Subcutaneous abdominal adipose tissue (tissue), 5 donors: ENCODE results near the gene CUL5.

ENCODE experiments used
- H3K27ac ChIP-seq: one replicate; pipeline ENCODE4 v1.7.0; 2013; ENCODE audit warnings: low read depth, mild to moderate bottlenecking, inconsistent platforms, low read length, moderate library complexity
- H3K27me3 ChIP-seq, 5 donors: one replicate each; pipeline ENCODE4 v1.7.0; 2013; ENCODE audit warnings: low read length in 5 of 5, inconsistent platforms in 1 of 5; ENCODE audit not compliant: control insufficient read depth in 5 of 5, insufficient read depth in 4 of 5
- H3K36me3 ChIP-seq, 5 donors: one replicate each; pipeline ENCODE4 v1.7.0; 2013; ENCODE audit warnings: low read length in 5 of 5; ENCODE audit not compliant: control insufficient read depth in 5 of 5, insufficient read depth in 5 of 5
- H3K4me1 ChIP-seq, 5 donors: one replicate each; pipeline ENCODE4 v1.7.0; 2013; ENCODE audit warnings: low read length in 5 of 5, mild to moderate bottlenecking in 3 of 5, moderate library complexity in 1 of 5; ENCODE audit not compliant: control insufficient read depth in 5 of 5, insufficient read depth in 5 of 5
- H3K4me3 ChIP-seq, 5 donors: one replicate each; pipeline ENCODE4 v1.7.0; 2013; ENCODE audit warnings: low read length in 5 of 5, low read depth in 1 of 5
- H3K9ac ChIP-seq, 5 donors: one replicate each; pipeline ENCODE4 v1.7.0; 2013; ENCODE audit warnings: low read length in 5 of 5, mild to moderate bottlenecking in 4 of 5, moderate library complexity in 3 of 5
- H3K9me3 ChIP-seq, 5 donors: one replicate each; pipeline ENCODE4 v1.7.0; 2013; ENCODE audit warnings: low read length in 5 of 5; ENCODE audit not compliant: control insufficient read depth in 5 of 5
- donor health status: healthy.
- donor health status: healthy.
- donor health status: healthy.
- donor health status: healthy.
- donor health status: healthy.

The CUL5 gene

DNA sequence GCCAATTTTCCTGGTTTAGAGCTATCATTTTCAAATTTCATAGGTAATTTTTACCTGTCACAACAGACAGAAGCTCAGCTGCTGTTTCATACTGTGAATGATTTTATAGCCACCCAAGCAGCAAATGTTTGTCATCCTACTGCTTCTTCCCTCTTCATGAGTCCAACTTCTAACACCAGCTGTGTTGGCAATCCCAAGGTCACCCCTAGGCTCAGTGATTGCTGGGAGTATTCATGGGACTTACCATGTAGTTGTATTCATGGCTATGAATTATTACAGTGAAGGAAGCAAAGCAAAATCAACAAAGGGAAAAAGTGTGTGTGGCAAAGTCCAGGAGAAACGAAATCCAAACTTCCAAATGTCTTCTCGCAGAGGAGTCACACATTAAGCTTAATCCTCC, 28.5 kb downstream of the CUL5 start:
- H3K4me1 ChIP-seq, result peaks cover 0 to 14% (median 7%) of the 10 kb centered on the region in 5 donors
- no peak overlapping the region for H3K4me3 ChIP-seq
- no peaks in the 10 kb centered on the region for H3K27me3 ChIP-seq
- no peak overlapping the region for H3K27ac ChIP-seq
- peaks cover 11 to 30% (median 20%) of the 10 kb centered on the region in 5 donors for H3K36me3 ChIP-seq
- no peaks in the 10 kb centered on the region for H3K9me3 ChIP-seq
- H3K9ac ChIP-seq, result no peak overlapping the region

DNA sequence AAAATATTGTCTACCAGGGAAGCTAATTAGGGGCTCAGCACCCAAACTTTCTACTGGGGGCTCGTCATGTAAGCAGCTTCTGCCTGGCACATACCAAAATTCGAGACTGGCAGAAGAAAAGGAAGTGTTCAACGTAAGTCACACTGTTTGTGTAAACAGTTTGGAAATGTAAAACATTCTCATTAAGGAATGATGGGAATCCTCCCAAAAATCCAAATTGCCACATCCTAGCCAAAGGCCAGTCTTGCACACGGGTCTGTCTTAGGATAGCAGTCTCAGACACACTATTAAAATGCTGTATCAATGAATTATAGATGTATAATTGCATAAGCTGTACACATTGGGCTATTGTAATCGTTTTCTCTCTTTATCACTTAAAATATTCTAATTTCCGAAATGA, 28.9 kb downstream of the CUL5 start:
- Histone ChIP-seq H3K4me1 (peaks cover 0 to 14% (median 7%) of the 10 kb centered on the region in 5 donors), H3K9me3 (no peaks in the 10 kb centered on the region), H3K36me3 (peaks cover 11 to 30% (median 20%) of the 10 kb centered on the region in 5 donors), H3K4me3 (no peak overlapping the region), H3K9ac (peak overlapping the region in 1 of 5 donors; percentile 1), H3K27me3 (no peaks in the 10 kb centered on the region), H3K27ac (no peak overlapping the region)

DNA sequence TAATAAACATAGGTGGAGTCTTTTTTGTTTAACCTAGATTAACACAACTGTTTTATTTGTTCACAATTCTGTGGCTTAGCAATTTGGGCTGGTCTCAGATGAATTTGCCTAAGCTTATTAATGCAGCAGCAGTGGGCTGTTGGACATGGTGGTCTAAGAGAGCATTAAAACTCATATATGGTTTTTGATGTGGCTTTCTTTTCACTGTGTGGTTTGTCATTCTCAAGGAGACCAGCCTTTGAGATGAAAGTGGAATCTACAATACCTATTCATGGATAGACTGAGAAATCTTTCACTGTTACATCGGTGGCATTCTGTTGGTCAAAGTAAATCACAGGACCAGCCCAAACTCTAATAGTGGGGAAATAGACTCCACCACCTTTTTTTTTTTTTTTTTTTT, 39.6 kb downstream of the CUL5 start:
- Histone ChIP-seq H3K4me3 (no peak overlapping the region), H3K9me3 (no peaks in the 10 kb centered on the region), H3K27ac (no peak overlapping the region), H3K4me1 (no peaks in the 10 kb centered on the region), H3K27me3 (no peaks in the 10 kb centered on the region), H3K36me3 (peaks cover 8 to 31% (median 22%) of the 10 kb centered on the region in 5 donors), H3K9ac (no peak overlapping the region)

DNA sequence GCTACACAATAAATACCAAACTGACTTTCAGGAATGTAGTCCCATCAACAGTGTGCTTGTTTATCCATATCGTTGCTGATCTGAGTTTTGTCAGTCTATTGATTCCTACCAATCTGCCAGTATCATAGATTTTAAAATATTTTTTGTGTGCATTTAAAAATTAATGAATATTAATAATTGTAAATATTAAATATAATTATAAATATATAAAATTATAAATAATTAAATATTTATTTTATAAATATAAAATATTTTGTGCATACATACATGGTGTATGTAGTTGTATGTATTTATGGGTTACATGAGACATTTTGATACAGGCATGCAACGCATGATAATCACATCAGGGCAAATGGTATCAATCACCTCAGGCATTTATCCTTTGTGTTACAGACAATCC, 53.6 kb downstream of the CUL5 start:
- Histone ChIP-seq H3K9me3 (no peaks in the 10 kb centered on the region), H3K4me3 (no peak overlapping the region), H3K27ac (no peak overlapping the region), H3K9ac (no peak overlapping the region), H3K36me3 (peaks cover 14 to 47% (median 25%) of the 10 kb centered on the region in 5 donors), H3K4me1 (no peaks in the 10 kb centered on the region), H3K27me3 (no peaks in the 10 kb centered on the region)

DNA sequence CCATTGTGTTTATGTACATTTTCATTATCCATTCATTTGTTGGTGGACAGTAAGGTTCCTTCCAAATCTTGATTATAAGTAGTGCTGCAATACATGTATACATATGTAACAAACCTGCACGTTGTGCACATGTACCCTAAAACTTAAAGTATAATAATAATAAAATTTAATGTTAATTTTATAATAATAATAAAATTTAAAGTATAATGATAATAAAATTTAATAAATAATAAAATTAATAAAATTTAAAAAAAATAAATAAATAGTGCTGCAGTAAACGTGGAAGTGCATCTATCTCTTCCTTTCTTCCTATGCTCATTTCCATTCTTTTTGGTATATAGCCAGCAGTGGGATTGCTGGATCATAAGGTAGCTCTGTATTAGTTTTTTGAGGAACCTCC, 54.7 kb downstream of the CUL5 start:
- no peak overlapping the region for H3K4me3 ChIP-seq
- no peaks in the 10 kb centered on the region for H3K27me3 ChIP-seq
- no peaks in the 10 kb centered on the region for H3K9me3 ChIP-seq
- no peak overlapping the region for H3K27ac ChIP-seq
- no peak overlapping the region for H3K9ac ChIP-seq
- H3K36me3 ChIP-seq, result peaks cover 11 to 44% (median 22%) of the 10 kb centered on the region in 5 donors
- no peaks in the 10 kb centered on the region for H3K4me1 ChIP-seq

DNA sequence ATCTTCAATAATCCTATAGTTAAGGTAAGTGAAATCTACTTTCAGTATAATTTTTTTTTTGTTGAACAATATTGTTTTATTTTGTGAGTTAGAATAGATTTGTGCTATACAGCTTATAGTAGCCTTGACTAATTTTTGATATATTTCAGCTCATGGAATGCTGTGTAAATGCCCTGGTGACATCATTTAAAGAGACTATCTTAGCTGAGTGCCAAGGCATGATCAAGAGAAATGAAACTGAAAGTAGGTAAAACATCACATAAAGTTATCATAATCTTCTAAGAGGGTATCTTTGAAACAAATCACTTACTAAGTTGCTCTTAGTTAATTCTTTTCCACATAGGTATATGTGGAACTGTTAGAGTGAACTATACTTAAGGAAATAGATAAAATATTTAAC, 61.2 kb downstream of the CUL5 start:
- Histone ChIP-seq H3K9me3 (no peaks in the 10 kb centered on the region), H3K36me3 (peaks cover 11 to 26% (median 19%) of the 10 kb centered on the region in 5 donors), H3K27ac (no peak overlapping the region), H3K4me3 (no peak overlapping the region), H3K27me3 (no peaks in the 10 kb centered on the region), H3K9ac (peak overlapping the region in 1 of 5 donors; percentile 62), H3K4me1 (peaks cover 0 to 3% (median 3%) of the 10 kb centered on the region in 5 donors)

DNA sequence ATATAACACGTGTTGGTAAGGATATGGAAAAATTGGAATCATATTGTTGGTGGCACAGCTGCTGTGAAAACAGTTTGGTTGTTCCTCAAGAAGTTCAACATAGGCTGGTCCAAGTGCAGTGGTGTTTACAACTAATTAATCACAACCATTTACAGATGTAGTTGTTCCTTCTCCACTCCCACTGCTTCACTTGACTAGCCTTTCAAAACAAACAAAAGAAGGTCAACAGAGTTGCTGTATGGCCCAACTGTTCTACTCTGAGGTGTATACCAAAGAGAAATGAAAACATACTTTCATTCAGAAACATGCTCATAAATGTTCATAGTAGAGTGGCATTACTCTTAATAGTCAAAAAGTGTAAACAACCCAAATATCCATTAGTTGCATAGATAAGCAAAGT, 76.1 kb downstream of the CUL5 start:
- H3K27me3 ChIP-seq, result no peaks in the 10 kb centered on the region
- no peak overlapping the region for H3K9ac ChIP-seq
- no peaks in the 10 kb centered on the region for H3K4me1 ChIP-seq
- peaks cover 21 to 44% (median 39%) of the 10 kb centered on the region in 5 donors for H3K36me3 ChIP-seq
- no peak overlapping the region for H3K4me3 ChIP-seq
- H3K9me3 ChIP-seq, result no peaks in the 10 kb centered on the region
- H3K27ac ChIP-seq, result no peak overlapping the region

DNA sequence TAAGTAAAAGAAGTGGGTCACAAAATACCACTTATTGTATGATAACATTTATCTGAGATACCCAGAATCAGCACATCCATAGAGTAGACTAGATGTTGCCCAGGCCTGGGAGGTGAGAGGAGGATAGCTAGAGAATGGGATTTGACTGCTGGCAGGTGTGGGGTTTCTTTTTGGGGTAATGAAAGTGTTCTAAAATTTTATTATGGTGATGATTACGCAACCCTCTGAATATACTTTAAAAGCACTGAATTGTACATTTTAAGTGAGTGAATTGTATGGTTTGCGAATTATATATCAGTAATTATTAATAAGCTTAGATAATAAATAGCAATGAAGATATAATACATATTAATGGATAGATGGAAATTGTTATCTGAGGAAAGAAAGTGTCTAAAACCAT, 77.0 kb downstream of the CUL5 start:
- Histone ChIP-seq H3K9me3 (no peaks in the 10 kb centered on the region), H3K36me3 (peaks cover 16 to 40% (median 34%) of the 10 kb centered on the region in 5 donors), H3K27me3 (no peaks in the 10 kb centered on the region), H3K4me3 (no peak overlapping the region), H3K9ac (no peak overlapping the region), H3K27ac (no peak overlapping the region), H3K4me1 (no peaks in the 10 kb centered on the region)

DNA sequence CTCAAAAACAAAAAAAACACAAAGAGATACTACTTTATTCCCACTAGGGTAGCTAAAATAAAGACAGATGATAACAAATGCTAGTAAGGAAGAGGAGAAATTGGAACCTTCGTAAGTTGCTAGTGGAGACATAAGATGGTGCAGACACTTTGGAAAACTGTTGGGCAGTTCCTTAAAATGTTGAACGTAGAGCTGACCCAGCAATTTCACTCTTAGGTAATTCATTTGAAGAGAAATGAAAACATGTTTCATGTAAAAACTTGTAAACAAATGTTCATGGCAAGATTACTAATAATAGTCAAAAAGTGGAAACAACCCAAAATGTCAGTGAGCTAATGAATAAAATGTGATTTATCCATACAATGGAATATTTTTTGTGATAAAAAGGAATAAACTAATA, 83.4 kb downstream of the CUL5 start:
- no peaks in the 10 kb centered on the region for H3K27me3 ChIP-seq
- H3K9me3 ChIP-seq, result no peaks in the 10 kb centered on the region
- peaks cover 13 to 42% (median 31%) of the 10 kb centered on the region in 5 donors for H3K36me3 ChIP-seq
- H3K4me1 ChIP-seq, result peaks cover 0 to 3% (median 0%) of the 10 kb centered on the region in 5 donors
- H3K9ac ChIP-seq, result no peak overlapping the region
- H3K27ac ChIP-seq, result no peak overlapping the region
- no peak overlapping the region for H3K4me3 ChIP-seq

DNA sequence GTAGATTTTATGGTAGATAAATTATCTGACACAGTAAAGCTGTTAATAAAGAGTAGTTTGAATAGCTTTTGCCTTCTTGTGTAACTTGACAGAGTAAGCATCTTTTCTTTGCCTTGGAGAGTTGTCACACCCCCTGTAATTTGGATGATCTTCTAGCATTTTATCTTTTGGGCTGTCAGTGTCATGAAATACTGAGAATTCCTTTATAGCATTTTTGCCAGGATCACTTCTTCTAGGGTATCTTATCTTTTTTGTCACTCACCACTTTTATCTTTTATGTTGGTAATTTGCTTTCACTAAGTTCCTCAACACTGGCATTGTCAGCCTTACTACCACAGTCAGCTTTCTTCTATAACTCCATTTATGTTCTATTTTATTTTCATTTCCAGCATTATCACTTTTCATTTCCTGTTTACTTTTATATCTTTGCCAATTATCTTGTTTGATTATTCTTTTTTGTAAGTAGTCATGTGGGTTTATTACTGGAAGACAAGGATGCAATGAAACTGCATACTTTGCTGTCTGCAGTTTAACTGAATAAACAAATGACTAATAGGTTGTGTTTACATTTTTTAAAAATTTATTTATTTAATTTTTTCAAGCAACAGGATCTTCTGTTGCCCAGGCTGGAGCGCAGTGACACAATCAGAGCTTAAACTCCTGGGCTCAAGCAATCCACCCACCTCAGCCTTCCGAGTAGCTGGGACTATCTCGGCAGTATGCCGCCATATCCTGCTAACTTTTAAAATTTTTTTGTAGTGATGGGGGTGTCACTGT, 84.6 kb downstream of the CUL5 start:
- no peak overlapping the region for H3K4me3 ChIP-seq
- H3K4me1 ChIP-seq, result peaks cover 0 to 3% (median 0%) of the 10 kb centered on the region in 5 donors
- no peak overlapping the region for H3K9ac ChIP-seq
- peaks cover 17 to 53% (median 41%) of the 10 kb centered on the region in 5 donors for H3K36me3 ChIP-seq
- no peaks in the 10 kb centered on the region for H3K27me3 ChIP-seq
- no peaks in the 10 kb centered on the region for H3K9me3 ChIP-seq
- H3K27ac ChIP-seq, result no peak overlapping the region
